Islet precursor cell (in vitro differentiated cells): ENCODE results near the gene BMI1.

Experiments used
- DNase-seq: peaks from one replicate; pipeline ENCODE4 v3.0.0-alpha.2; 2018

The BMI1 gene

GRCh38 chr10:22368981-22369380 lies 48.1 kb downstream of the BMI1 start:
- DNase-seq = no peak

GRCh38 chr10:22369434-22370072 lies 48.7 kb downstream of the BMI1 start:
- no peak for DNase-seq

GRCh38 chr10:22370320-22370719 lies 49.4 kb downstream of the BMI1 start:
- no peak for DNase-seq

GRCh38 chr10:22372298-22372697 lies 51.4 kb downstream of the BMI1 start:
- DNase-seq = no peak

GRCh38 chr10:22372917-22373316 lies 52.0 kb downstream of the BMI1 start:
- DNase-seq = no peak

GRCh38 chr10:22374489-22375126 lies 53.7 kb downstream of the BMI1 start:
- no peak for DNase-seq

GRCh38 chr10:22379059-22379458 lies 58.2 kb downstream of the BMI1 start:
- no peak for DNase-seq
